HCT116 (cell line): ENCODE results near the gene E2F1. TPM values are rescaled to one million over a fixed set of nuclear protein-coding genes. Genes with fewer than 3 reads are reported as not detected.

ENCODE experiments used
- ATAC-seq: fragments of 200-7000 bp; cut with Tn5 transposase; 2 replicates; pipeline ENCODE4 v1.9.1; 2020; ENCODE audit warnings: mild to moderate bottlenecking, moderate library complexity
- BruUV-seq: library from RNA; stranded (reverse); fragments of 400-500 nt; replicated peaks from 2 replicates; lab custom pipeline; 2021; lab: Mats Ljungman, UMichigan
- CTCF ChIA-PET: fragments of 300-600 bp; sonication (Branson Sonifier 250); formaldehyde crosslinking; loops from one replicate; lab custom pipeline; 2021; ENCODE audit warnings: antibody characterized with exemption; lab: Charles Lee
- POLR2A ChIA-PET: fragments of 300-600, 350-600 bp; sonication (Branson Sonifier 250); formaldehyde crosslinking; loops from one replicate; lab custom pipeline; 2021; ENCODE audit warnings: antibody characterized with exemption; lab: Charles Lee
- RAD21 ChIA-PET, 2 experiments: fragments of 300-600 bp; sonication (Branson Sonifier 250); formaldehyde crosslinking; loops; one replicate each; lab custom pipeline; 2023; ENCODE audit warnings: low total read pairs in 2 of 2; ENCODE audit not compliant: uncharacterized antibody in 2 of 2, unreplicated experiment in 2 of 2, low non-redundant PET in 1 of 2; lab: Charles Lee
- DNase-seq: peaks from one replicate; pipeline ENCODE4 v3.0.0-alpha.2; 2010; ENCODE audit warnings: low read depth, low spot score
- H2AFZ ChIP-seq: fragments of 200-600 bp; shearing (Covaris generic), sonication (generic); 2 replicates; pipeline ENCODE4 v1.6.1; 2017; ENCODE audit warnings: low read depth, mixed run types, mixed read lengths, antibody characterized with exemption, low read length; ENCODE audit not compliant: poor library complexity, severe bottlenecking
- H3K27ac ChIP-seq: 2 replicates; pipeline ENCODE4 v1.5.1; 2012; ENCODE audit warnings: low read depth, low read length
- H3K27me3 ChIP-seq: fragments of 200-600 bp; sonication (generic); 2 replicates; pipeline ENCODE4 v1.6.1; 2016; ENCODE audit warnings: mixed run types, low read length, mixed read lengths; ENCODE audit not compliant: insufficient read depth
- H3K36me3 ChIP-seq, 2 experiments: fragments of 200-500 bp in 1 of 2; fragments of 200-600 bp in 1 of 2; sonication (Bioruptor generic) in 1 of 2; sonication (generic) in 1 of 2; 2 replicates each; pipeline versions ENCODE4 v1.5.1 to v1.6.1; 2014 to 2016; ENCODE audit warnings: low read length in 2 of 2, inconsistent platforms in 1 of 2, mixed read lengths in 1 of 2, mixed run types in 1 of 2; ENCODE audit not compliant: insufficient read depth in 2 of 2, control insufficient read depth in 1 of 2
- H3K4me1 ChIP-seq, 2 experiments: fragments of 200-600 bp in 1 of 2; sonication (generic) in 1 of 2; 2 replicates each; pipeline versions ENCODE4 v1.5.1 to v1.6.1; 2012 to 2017; ENCODE audit warnings: low read length in 2 of 2, inconsistent platforms in 1 of 2, mild to moderate bottlenecking in 1 of 2, mixed read lengths in 1 of 2, mixed run types in 1 of 2, moderate library complexity in 1 of 2; ENCODE audit not compliant: insufficient read depth in 2 of 2, control insufficient read depth in 1 of 2
- H3K4me2 ChIP-seq: fragments of 200-600 bp; sonication (generic); 2 replicates; pipeline ENCODE4 v1.6.1; 2017; ENCODE audit warnings: mixed run types, low read length, mixed read lengths
- H3K4me3 ChIP-seq, 2 experiments: fragments of 200-600 bp in 1 of 2; sonication (generic) in 1 of 2; replicated peaks in 1 of 2; 2 replicates each; pipeline ENCODE4 v1.5.1; 2011 to 2016; ENCODE audit warnings: low read length in 2 of 2, control low read depth in 1 of 2, low read depth in 1 of 2, mild to moderate bottlenecking in 1 of 2, mixed read lengths in 1 of 2, mixed run types in 1 of 2
- H3K79me2 ChIP-seq: fragments of 200-600 bp; sonication (generic); 2 replicates; pipeline ENCODE4 v1.6.1; 2017; ENCODE audit warnings: mild to moderate bottlenecking, mixed run types, low read length, moderate library complexity, mixed read lengths; ENCODE audit not compliant: insufficient read depth
- H3K9ac ChIP-seq: fragments of 200-600 bp; sonication (generic); 2 replicates; pipeline ENCODE4 v1.6.1; 2016; ENCODE audit warnings: low read length, mixed read lengths
- H3K9me2 ChIP-seq: fragments of 200-600 bp; sonication (generic), shearing (Covaris generic); 2 replicates; pipeline ENCODE4 v1.6.1; 2017; ENCODE audit warnings: mixed run types, mild to moderate bottlenecking, moderate library complexity; ENCODE audit not compliant: insufficient read depth
- H3K9me3 ChIP-seq, 2 experiments: fragments of 200-500 bp in 1 of 2; fragments of 200-600 bp in 1 of 2; sonication (Bioruptor generic) in 1 of 2; sonication (generic) in 1 of 2; 2 replicates each; pipeline ENCODE4 v1.6.1; 2014 to 2017; ENCODE audit warnings: low read length in 2 of 2, mixed read lengths in 2 of 2, inconsistent platforms in 1 of 2, low read depth in 1 of 2, mild to moderate bottlenecking in 1 of 2, mixed run types in 1 of 2, moderate library complexity in 1 of 2; ENCODE audit not compliant: control insufficient read depth in 1 of 2, insufficient read depth in 1 of 2
- H4K20me1 ChIP-seq: fragments of 200-600 bp; sonication (generic), shearing (Covaris generic); 2 replicates; pipeline ENCODE4 v1.6.1; 2017; ENCODE audit warnings: mixed run types, mild to moderate bottlenecking, moderate library complexity; ENCODE audit not compliant: insufficient read depth
- ATF3 ChIP-seq: IDR thresholded peaks from 2 replicates; pipeline ENCODE4 v1.6.1; 2012
- CBX3 ChIP-seq: IDR thresholded peaks from 2 replicates; pipeline ENCODE4 v1.6.1; 2012; ENCODE audit warnings: low read depth
- CTCF ChIP-seq, 3 experiments: fragments of 200-600 bp in 1 of 3; sonication (generic) in 1 of 3; IDR thresholded peaks in 2 of 3; conservative IDR thresholded peaks in 1 of 3; 2 replicates each; pipeline ENCODE4 v1.5.1; 2012 to 2017; ENCODE audit warnings: low read depth in 2 of 3, low read length in 2 of 3, antibody characterized with exemption in 1 of 3, borderline replicate concordance in 1 of 3, control low read depth in 1 of 3, mild to moderate bottlenecking in 1 of 3, mixed read lengths in 1 of 3, mixed run types in 1 of 3, moderate library complexity in 1 of 3; ENCODE audit not compliant: insufficient read depth in 1 of 3
- EGR1 ChIP-seq: IDR thresholded peaks from 2 replicates; pipeline ENCODE4 v1.6.1; 2012; ENCODE audit warnings: low read depth
- ELF1 ChIP-seq: IDR thresholded peaks from 2 replicates; pipeline ENCODE4 v1.6.1; 2012; ENCODE audit warnings: low read depth, borderline replicate concordance
- EZH2 ChIP-seq: fragments of 200-600 bp; sonication (generic); IDR thresholded peaks from 2 replicates; pipeline ENCODE4 v1.6.1; 2017; ENCODE audit warnings: antibody characterized with exemption, mixed run types
- EZH2phosphoT487 ChIP-seq: fragments of 200-600 bp; IDR thresholded peaks from 2 replicates; pipeline ENCODE4 v1.6.1; 2018; ENCODE audit warnings: antibody characterized with exemption, borderline replicate concordance
- JUND ChIP-seq: IDR thresholded peaks from 2 replicates; pipeline ENCODE4 v1.6.1; 2012
- POLR2AphosphoS5 ChIP-seq: IDR thresholded peaks from 2 replicates; pipeline ENCODE4 v1.6.1; 2011; ENCODE audit warnings: mild to moderate bottlenecking, low read depth, low read length, moderate library complexity
- RAD21 ChIP-seq: IDR thresholded peaks from 2 replicates; pipeline ENCODE4 v1.6.1; 2012; ENCODE audit warnings: low read depth, mild to moderate bottlenecking
- SIN3A ChIP-seq: IDR thresholded peaks from 2 replicates; pipeline ENCODE4 v1.6.1; 2012; ENCODE audit warnings: low read depth
- SP1 ChIP-seq: IDR thresholded peaks from 2 replicates; pipeline ENCODE4 v1.6.1; 2012; ENCODE audit warnings: low read depth
- SRF ChIP-seq: IDR thresholded peaks from 2 replicates; pipeline ENCODE4 v1.6.1; 2012; ENCODE audit warnings: low read depth
- YY1 ChIP-seq: IDR thresholded peaks from 2 replicates; pipeline ENCODE4 v1.6.1; 2011; ENCODE audit warnings: low read length, low read depth, moderate library complexity, mild to moderate bottlenecking; ENCODE audit not compliant: insufficient replicate concordance; ENCODE audit errors: extremely low read depth
- ZBTB33 ChIP-seq: IDR thresholded peaks from 2 replicates; pipeline ENCODE4 v1.6.1; 2011; ENCODE audit warnings: mild to moderate bottlenecking, low read length, moderate library complexity; ENCODE audit not compliant: insufficient replicate concordance; ENCODE audit errors: extremely low read depth
- ZNF274 ChIP-seq: fragments of 200-500 bp; sonication (Bioruptor generic); IDR thresholded peaks from 2 replicates; pipeline ENCODE4 v1.6.1; 2014; ENCODE audit warnings: mild to moderate bottlenecking, low read depth, low read length, inconsistent platforms
- intact Hi-C: fragments of 100-400 bp; cut with micrococcal nuclease; formaldehyde crosslinking; loops from 2 replicates; pipeline ENCODE4 v1.10.0; 2022
- total RNA-seq: library from RNA; stranded (reverse); gene quantifications from one replicate; pipeline ENCODE4 v1.2.1, GENCODE V29; 2021; ENCODE audit not compliant: unreplicated experiment
- TF ChIP-seq, protein P1 (sequence below): IDR thresholded peaks from 2 replicates; pipeline ENCODE4 v1.6.1; 2012

E2F1 gene
- total RNA-seq, 1 experiment from 2014 or later: 30.9 TPM

GRCh38 chr20:33703498-33704137 lies 17.4 kb upstream of the E2F1 start (continued):
- no peak for TF ChIP-seq ATF3

GRCh38 chr20:33702861-33703260 lies 16.7 kb upstream of the E2F1 start:
- Histone ChIP-seq H4K20me1 (no peaks in the 10 kb centered on the region), H3K9me2 (no peaks in the 10 kb centered on the region), H3K9me3 (no peaks in the 10 kb centered on the region), H3K4me1 (peaks cover 0 to 6% of the 10 kb centered on the region in 2 experiments; a peak in 3 of 4 replicates), H2AFZ (no peak overlapping the region), H3K27me3 (no peaks in the 10 kb centered on the region), H3K4me2 (no peak overlapping the region), H3K4me3 (no peak overlapping the region), H3K9ac (no peak overlapping the region), H3K27ac (no peak overlapping the region), H3K79me2 (no peaks in the 10 kb centered on the region), H3K36me3 (0 out of 4 replicates have a peak, but pooled peaks cover 0 to 5% of the 10 kb centered on the region in 2 experiments)
- no peak for ATAC-seq
- no TSS peak for BruUV-seq
- RAD21 ChIA-PET: no interaction called here
- intact Hi-C loops: no loop called here
- POLR2A ChIA-PET: no interaction called here
- CTCF ChIA-PET: no interaction called here
- TF ChIP-seq SRF (no peak), EZH2phosphoT487 (no peak), ZBTB33 (no peak), EZH2 (no peak), CTCF (IDR thresholded peaks at IDR 0.05 in 2 of 3, conservative IDR thresholded peaks at IDR 0.05 in 1 of 3; ENCODE audit: borderline replicate concordance in 1 of 3, insufficient read depth in 1 of 3, low read depth in 2 of 3, low read length in 2 of 3) (no peak), CBX3 (no peak), SIN3A (no peak), SP1 (no peak), RAD21 (no peak), YY1 (no peak), ZNF274 (no peak), POLR2AphosphoS5 (no peak), EGR1 (no peak), ATF3 (no peak), JUND (no peak), ELF1 (no peak)
- TF ChIP-seq, protein P1, sequence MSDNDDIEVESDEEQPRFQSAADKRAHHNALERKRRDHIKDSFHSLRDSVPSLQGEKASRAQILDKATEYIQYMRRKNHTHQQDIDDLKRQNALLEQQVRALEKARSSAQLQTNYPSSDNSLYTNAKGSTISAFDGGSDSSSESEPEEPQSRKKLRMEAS: no peak
- no peak for DNase-seq
